Measurements from ENCODE around the gene SLAMF9. TPM values are rescaled to one million over a fixed set of nuclear protein-coding genes. Genes with fewer than 3 reads are reported as not detected.

Gene SLAMF9
- total RNA-seq, 1 donor from 2014 or later = not detected

DNA sequence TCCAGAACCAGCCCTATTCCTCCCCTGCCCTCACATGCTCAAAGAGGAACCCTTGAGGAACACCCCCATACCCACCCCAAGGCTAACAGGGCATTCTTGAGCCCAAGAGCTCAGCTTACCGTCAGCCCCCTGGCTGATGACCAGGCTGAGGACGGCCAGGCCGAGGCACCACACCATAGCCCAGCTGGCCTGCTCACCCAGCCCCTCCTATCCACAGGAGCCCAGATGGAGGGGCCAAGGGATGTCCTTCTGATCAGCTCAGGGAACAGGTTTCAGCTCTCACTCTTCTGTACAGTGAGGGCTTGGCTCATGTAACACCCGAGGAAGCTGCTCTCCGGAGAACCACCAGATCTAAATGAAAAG lies 10.8 kb downstream of the SLAMF9 start:
- peaks cover 0 to 11% of the 10 kb centered on the region in 2 donors for H3K4me1 ChIP-seq
- H3K27me3 ChIP-seq = no peaks in the 10 kb centered on the region
- H3K27ac ChIP-seq = no peak overlapping the region
- TF ChIP-seq, protein P1, sequence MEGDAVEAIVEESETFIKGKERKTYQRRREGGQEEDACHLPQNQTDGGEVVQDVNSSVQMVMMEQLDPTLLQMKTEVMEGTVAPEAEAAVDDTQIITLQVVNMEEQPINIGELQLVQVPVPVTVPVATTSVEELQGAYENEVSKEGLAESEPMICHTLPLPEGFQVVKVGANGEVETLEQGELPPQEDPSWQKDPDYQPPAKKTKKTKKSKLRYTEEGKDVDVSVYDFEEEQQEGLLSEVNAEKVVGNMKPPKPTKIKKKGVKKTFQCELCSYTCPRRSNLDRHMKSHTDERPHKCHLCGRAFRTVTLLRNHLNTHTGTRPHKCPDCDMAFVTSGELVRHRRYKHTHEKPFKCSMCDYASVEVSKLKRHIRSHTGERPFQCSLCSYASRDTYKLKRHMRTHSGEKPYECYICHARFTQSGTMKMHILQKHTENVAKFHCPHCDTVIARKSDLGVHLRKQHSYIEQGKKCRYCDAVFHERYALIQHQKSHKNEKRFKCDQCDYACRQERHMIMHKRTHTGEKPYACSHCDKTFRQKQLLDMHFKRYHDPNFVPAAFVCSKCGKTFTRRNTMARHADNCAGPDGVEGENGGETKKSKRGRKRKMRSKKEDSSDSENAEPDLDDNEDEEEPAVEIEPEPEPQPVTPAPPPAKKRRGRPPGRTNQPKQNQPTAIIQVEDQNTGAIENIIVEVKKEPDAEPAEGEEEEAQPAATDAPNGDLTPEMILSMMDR (IDR thresholded peaks at IDR 0.05) = no peak
- H3K36me3 ChIP-seq = no peaks in the 10 kb centered on the region
- no peak for DNase-seq (ENCODE audit: low spot score in 2 of 2)
- H3K4me3 ChIP-seq = no peak overlapping the region
- intact Hi-C loops (cut with DNase I) = no loop called here
- no peaks in the 10 kb centered on the region for H3K9me3 ChIP-seq

DNA sequence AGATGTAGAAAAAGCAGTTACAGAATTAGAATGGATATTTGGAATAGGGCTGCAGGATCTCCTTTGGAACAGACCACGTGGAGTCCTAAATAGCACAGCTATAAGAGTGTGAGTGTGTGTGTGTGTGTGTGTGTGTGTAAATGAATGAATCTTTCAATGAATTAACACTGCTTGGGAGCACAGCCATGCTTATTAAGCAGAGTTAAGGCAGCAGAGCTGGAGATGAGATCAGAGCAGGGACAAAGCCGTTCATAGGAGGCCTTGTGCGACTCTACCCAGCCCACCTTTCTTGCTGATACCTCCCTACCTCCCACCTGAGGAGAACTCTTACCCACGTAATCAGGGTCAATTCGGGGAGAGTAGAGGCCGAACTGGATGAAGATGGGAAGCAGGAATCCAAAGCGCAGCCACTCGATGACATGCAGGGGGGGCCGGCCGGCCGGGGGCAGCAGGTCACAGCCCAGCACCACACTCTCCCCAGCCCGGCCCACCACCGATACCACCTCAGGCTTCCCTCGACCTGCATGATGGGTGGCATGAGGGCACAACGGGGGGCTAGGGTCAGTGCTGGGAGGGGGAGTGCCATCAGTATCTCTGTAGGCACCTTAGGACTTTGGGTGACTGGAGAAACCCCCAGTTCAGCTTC lies 11.3 kb downstream of the SLAMF9 start:
- TF ChIP-seq, protein P1 (IDR thresholded peaks at IDR 0.05) = no peak
- no peaks in the 10 kb centered on the region for H3K9me3 ChIP-seq
- no peaks in the 10 kb centered on the region for H3K27me3 ChIP-seq
- H3K27ac ChIP-seq = no peak overlapping the region
- no peak for DNase-seq (ENCODE audit: low spot score in 2 of 2)
- no peaks in the 10 kb centered on the region for H3K36me3 ChIP-seq
- intact Hi-C loops (cut with DNase I) = no loop called here
- peaks cover 0 to 11% of the 10 kb centered on the region in 2 donors for H3K4me1 ChIP-seq
- no peak overlapping the region for H3K4me3 ChIP-seq

DNA sequence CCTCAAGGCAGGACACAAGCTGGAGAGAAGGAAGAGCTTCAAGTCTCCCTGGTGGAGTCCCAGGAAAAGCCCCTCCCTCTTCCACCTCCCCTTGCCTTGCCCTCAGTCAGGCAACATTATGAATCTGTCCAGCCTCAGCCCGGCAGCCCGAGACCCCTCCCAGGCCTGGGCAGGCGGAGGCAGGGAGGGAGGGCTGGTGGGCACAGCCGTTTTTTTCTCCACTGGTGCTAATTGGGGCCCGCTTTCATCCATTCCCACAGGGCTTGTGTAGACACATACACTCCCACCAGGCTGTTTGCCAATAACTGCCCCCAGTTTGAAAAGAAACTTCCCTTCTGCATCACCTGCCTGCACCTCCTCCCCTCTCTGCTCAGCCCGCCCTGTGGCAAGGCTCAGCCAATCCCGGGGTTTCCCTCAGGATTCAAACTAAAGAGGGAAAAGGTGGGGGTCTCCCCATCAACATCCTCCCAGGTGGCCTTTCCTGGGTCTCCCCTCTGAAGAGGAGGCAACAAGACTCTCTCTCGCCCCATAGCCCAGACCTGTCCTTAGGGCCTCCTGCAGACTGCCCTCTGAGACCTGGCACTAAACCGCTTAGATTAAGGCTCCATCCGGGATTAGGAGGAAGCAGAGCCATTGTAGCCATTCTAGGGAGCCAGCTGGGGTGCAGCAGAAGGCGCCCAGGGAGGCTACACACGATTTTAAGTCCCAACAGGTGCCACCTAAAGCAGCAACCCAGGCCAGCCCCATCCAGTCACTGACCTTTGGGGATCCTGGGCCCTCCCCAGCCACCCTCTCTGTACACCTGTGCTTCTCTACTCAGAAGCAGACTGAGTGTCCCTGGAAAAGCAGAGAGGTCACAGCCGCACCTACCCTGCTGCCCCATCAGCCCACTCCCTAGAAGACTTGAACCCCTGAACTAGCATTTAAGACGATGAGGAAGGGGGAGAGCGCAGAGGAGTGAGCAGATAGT lies 12.2 kb downstream of the SLAMF9 start:
- Histone ChIP-seq H3K36me3 (no peaks in the 10 kb centered on the region), H3K4me1 (peaks cover 0 to 11% of the 10 kb centered on the region in 2 donors), H3K27ac (no peak overlapping the region), H3K27me3 (no peaks in the 10 kb centered on the region), H3K4me3 (no peak overlapping the region), H3K9me3 (no peaks in the 10 kb centered on the region)
- intact Hi-C loops (cut with DNase I) = no loop called here
- TF ChIP-seq, protein P1 (IDR thresholded peaks at IDR 0.05) = no peak
- DNase-seq (ENCODE audit: low spot score in 2 of 2) = peak in 1 of 2 donors; percentile 3

DNA sequence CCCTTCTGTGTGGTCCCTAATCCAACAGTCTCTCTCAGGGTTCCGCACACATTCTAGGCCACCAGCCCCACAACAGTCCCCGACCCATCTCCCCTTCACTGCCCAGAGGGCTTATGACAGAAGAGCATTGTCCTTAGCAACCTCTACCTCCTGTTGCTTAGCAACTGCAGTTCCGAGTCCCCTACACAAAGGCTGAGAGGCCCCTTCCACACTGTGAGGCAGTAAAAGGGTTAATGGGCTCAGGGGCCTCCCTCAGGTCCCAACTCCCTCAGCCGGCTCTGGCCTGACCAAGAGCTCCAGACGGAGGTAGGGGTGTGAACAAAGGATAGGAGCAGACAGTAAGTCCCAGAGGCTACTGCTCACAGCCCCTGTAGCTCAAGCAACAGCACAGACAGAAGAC lies 12.9 kb downstream of the SLAMF9 start:
- no peaks in the 10 kb centered on the region for H3K36me3 ChIP-seq
- no peak overlapping the region for H3K4me3 ChIP-seq
- no peaks in the 10 kb centered on the region for H3K9me3 ChIP-seq
- H3K4me1 ChIP-seq = peaks cover 0 to 13% of the 10 kb centered on the region in 2 donors
- no peak overlapping the region for H3K27ac ChIP-seq
- no peak for DNase-seq (ENCODE audit: low spot score in 2 of 2)
- TF ChIP-seq, protein P1 (IDR thresholded peaks at IDR 0.05) = no peak
- no peaks in the 10 kb centered on the region for H3K27me3 ChIP-seq
- intact Hi-C loops (cut with DNase I) = no loop called here

DNA sequence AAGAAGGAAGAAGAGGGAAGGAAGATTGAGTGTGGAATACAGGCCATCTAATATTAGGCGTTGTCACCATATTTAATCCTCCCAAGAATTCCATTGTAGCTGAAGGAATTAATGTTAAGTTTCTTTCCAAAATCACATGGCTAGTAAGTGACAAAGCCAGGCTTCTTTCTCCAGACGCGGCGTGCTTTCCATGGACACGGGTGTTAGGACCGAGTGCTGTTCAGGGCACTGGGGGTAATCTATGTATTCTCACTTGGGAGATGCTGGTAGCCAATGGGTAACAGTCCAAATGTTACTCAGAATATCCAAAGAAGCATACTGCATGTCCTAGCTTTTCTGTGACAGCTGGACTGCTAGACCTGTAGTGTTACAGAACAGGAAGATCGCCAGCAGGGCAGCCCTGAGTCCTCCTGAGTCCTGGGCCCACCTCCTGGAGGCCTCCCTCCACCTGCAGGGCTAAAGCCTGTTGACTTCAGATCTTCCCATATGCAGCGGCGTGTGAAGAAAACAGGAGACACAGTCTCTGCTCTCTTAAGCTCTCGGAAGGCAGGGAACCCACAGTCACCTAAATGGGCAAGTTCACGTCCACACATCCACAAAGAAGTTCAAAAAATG lies 13.9 kb downstream of the SLAMF9 start:
- H3K36me3 ChIP-seq = no peaks in the 10 kb centered on the region
- intact Hi-C loops (cut with DNase I) = no loop called here
- no peak for DNase-seq (ENCODE audit: low spot score in 2 of 2)
- H3K4me3 ChIP-seq = no peak overlapping the region
- H3K27me3 ChIP-seq = no peaks in the 10 kb centered on the region
- H3K27ac ChIP-seq = no peak overlapping the region
- TF ChIP-seq, protein P1 (IDR thresholded peaks at IDR 0.05) = no peak
- peaks cover 0 to 3% of the 10 kb centered on the region in 2 donors for H3K4me1 ChIP-seq
- H3K9me3 ChIP-seq = no peaks in the 10 kb centered on the region

Measured in ascending aorta (tissue), 2 donors.